ENCODE data around the gene TLE2.

The TLE2 gene

DNA sequence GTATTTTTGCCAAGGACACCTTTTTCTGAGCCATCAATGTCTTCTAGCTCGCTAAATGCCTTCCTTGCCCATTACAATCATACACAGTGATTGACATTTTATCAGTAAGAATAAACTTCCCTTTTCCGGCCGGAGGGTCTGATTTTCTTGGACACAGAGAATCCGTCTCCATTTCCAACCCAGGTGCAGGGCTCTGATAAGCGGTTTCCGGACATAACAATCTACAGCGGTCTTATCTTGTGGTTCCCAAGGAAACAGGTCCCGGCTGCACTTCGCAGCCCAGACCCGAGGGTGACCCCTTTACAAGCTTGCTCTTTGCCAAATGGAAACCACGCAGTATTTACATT is 79.2 kb downstream of the TLE2 start:
- peak; percentile 57 for DNase-seq (ENCODE audit: low spot score)
